HG02973 (cell line): ENCODE measurements around the gene GCG.

Experiments
- ATAC-seq: cut with Tn5 transposase; IDR thresholded peaks from one replicate; pipeline ENCODE4 v1.9.1; 2021; ENCODE audit warnings: moderate library complexity; ENCODE audit not compliant: unreplicated experiment

The GCG gene

DNA sequence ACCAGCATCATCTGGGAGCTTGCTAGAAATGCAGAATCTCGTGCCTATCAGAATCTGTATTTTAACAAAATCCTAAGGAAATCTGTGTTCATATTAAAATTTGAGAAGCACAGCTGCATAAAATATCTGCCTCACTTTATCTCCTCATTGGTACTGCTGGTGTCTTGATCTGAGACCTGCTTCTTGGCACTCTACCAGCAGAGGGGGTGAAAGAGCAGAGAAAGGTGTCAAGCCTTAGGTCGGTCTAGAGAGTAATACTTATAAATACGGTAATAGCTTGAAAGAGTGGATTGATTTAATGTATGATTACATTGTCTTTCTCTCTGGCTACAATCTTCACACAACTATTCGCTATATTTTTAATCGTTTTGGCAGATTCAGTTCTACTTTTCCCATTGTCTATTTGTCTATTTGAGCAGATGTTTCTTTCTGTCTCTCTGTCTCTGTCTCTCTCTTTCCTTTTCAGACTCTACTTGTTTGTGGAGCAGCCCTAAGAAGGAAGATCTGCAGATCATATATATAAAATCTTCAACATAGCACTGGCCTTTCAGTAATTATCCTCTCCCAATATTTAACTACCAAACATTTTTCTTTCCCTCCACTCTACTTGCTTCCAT lies 1.7 kb upstream of the GCG start:
- peak; percentile 93 for ATAC-seq

DNA sequence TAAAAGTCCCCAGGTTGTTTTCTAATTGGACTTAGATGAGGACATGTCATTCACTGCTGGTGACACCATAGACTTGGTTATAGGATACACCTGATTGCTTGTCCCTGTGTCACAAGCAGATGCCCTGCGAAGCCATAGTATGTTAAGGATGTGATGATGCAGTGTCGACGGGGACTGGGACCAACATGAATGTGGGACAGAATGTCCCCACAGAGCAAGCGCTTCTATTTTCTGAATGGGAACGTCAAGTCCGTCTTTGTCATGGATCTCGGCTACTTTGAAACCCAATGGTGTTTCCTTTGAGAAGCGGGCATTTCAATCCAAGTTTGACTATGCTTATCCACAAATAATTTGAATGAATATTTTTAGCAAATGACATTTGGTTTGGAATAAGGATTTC lies 2.1 kb downstream of the GCG start:
- no peak for ATAC-seq

DNA sequence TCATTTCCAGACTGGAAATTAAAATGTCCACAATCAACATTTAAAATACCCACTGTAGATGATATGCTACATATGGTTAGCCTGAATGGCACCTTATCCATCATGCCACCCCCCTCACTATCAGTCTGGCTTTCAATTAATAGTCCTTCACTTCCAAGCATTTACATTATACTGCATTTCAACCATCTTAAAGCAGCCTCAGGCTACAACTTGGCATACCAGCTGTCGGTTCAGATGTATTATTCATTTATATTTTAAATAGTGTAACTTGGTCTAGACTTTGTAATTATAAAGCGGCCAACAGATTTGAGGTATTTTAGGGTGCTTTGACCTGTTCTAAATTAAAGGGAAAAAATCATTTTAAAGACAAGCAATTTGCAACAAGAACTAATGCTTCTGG lies 2.6 kb downstream of the GCG start:
- ATAC-seq, result no peak

DNA sequence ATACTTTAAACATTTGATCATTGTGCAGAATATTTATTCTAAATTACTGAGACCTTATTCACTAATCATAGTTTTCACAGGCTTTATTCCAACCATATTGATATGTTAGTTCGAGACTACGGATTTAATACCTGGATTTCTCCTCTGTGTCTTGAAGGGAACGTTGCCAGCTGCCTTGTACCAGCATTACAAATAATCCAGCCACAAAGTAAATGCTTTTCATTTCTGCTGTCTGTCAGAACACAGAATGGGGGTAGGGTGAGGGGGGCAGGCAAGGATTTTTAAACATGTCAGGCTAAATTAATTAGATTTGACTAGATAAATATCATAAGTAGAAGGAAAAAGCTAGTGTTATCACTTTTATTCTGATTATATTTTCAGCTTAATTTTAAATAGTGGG lies 3.1 kb downstream of the GCG start:
- ATAC-seq, result no peak

DNA sequence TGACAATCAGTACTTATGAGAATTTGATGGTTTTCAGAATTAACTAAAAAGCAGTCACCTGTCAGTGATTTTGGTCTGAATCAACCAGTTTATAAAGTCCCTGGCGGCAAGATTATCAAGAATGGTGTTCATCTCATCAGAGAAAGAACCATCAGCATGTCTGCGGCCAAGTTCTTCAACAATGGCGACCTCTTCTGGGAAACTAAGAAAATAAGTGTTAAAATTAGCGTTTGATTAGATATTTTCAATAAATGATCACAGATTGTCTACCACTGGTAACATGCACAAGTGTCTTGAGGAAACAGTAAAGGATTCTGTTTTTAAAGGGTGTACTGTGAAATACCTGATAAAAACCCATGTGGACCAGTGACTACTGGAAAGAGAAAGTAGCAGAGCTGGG lies 8.1 kb downstream of the GCG start:
- ATAC-seq, result no peak

DNA sequence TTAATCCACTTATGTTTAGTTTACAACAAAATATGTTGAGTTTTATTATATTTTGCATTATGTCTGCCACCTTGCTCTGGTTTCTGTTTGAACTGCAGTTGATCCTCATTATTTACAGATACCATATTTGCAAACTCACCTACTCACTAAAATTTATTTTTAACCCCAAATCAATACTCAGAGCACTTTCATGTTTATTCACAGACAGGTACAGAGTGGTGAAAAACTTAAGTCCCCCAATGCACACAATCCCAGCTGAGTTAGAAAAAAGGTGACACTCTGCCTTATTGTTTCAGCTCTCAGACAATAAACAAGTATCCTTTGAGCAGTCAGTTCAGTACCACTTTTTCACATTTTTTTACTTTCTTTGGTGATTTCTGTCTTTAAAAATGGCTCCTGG lies 13.7 kb downstream of the GCG start:
- no peak for ATAC-seq

DNA sequence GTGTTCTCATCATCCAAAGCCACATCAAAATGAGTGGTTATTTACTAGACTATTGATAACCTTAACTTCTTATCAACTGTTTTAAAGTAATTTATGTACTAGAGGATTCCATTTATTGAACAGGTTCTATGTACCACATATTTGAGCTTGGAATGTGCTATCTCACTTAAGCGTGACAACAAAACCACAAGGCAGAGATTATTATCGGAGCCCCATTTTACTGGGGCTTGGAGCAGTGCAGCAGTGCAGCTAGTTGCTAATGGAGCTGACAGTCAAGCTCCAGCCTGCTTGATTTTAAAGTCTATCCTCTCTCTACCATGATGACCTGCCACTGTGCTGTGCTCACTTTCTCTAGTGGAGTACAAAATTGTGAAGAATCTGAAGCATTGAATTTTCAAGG lies 24.6 kb downstream of the GCG start:
- ATAC-seq, result no peak

DNA sequence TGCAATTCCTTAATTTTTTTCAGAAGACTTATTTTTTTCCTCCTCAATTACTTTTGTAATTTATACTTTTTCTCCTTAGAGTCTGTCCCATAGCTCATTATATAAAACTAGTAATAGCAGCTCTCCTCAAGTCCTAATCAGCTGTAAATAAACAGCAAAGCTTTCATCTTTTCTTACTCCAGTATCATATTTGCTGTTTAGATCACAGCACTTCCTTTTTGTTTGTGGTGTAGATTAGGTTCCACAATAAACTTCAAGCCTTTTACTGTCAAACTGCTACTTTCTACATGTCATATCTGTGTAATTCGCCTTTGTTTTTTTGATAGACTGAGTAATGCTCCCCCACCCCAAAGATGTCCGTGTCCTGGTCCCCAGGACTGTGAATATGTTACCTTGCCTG lies 25.5 kb downstream of the GCG start:
- ATAC-seq, result peak; percentile 18

DNA sequence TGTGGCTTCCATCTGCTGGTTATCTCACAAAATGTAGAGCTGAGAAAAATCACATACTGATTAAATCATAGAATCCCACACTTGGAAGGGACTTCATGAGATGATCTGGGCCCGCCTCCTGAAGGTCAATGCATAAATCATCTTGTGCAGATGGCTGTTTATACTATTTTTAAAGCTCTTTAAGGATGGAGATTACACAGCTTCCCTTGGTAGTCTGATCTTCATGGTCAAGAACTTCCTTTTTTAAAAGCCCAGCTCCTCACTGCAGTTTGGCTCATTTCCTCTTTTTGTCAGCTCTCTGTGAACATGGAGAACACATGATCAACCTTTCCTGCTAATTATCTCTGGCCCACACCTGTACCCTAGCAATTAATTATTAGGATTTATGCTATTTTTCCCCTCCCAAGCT lies 25.9 kb downstream of the GCG start:
- peak; percentile 87 for ATAC-seq

DNA sequence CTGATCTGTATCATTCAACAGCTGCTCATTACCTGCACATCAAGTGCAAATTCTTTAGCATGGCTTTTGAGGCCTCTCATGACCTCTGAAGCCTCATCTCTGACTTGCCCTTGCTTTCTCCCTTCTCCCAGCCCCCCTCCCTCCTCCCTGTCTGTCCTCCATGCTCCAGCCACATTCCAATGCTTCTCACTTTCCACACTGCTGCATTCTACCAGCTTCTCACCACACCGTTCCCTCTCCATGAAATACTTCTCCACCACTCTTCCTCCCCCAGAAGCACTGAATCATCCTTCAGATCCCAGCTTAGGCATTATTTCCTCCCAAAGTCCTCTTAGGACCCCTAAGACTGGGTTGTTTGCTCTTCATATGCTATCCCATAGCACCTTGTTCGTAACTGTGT lies 26.9 kb downstream of the GCG start:
- ATAC-seq, result no peak

DNA sequence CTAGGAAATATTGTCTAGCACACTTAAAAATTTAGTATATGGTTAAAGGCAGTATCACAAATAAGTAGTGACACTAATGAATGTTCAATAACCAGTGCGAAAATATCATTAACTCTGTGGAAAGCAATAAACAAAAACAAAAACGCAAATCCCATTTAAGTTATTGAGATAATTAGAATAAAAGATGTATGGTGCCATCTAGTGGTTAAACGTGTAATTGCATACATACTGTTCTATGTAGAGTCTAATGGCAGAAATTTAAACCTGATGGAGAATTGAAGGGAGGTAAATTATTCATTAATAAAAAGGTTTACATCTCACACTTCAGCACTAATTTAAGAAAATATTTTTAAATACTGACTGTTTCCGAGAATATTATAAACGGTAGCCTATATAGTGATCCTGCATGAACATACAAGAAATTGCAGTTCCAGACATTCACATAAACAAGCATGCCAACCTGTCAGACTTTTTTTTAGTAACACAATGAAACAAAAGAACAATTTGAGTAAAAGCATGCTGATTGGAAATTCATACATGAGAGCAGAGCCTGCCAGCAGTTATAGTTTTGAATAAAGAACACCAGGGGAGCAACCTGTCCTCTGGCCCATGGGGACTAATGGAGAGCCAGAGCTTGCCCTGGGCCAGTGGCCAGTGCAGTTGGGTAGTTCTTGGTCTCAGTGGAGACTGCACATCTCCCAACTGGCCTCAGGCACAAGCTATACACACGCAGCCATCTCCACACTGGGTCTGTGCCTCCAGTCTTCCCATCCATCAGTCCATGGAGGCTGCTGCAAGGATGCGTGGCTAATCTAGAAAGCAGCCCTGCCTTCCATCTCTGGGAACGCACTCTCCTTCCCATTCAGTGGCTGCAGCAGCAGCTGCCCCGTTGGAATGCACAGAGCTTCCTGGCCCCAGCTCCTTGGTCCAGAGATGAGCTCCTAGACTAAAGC lies 28.0 kb downstream of the GCG start:
- peak; percentile 38 for ATAC-seq

DNA sequence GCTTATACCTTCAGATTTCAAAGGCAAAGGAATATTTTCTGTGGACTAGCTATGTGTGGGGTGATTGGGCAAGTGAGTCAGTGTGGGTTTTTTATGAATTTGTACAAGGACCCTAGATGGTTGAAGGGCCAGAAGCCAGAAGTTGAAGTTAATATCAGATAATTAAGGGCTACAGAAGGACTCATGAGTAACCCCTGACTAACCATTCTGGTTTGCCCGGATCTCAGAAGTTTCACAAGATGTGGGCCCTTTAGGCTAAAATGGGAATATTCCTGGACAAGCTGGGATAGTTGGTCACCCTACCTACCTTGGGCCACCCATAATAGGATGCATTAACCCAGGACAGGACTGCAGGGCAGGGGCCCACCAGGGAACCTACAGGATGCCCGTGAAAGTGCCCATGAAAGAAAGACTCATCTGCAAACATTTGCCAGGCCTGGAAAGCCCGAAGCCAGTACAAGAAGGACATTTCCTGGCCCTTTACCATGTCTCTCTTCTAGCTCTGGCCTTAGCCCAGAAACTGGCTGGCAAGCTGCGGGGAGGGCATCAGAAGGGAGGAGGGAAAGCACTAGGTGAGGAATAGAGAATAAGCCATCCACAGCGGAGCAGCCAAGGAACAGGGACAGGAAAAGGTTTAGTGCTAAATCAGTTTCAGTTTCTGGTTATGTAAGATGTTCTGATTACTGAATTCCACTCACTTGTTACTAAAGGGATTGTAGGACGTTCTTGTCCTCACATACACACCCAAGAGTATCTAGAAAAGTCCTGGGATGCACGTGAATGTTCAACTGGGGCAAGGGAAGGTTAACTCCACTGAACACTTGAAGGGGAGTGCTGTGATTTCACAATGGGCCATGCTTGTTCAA lies 33.6 kb downstream of the GCG start:
- ATAC-seq, result no peak

DNA sequence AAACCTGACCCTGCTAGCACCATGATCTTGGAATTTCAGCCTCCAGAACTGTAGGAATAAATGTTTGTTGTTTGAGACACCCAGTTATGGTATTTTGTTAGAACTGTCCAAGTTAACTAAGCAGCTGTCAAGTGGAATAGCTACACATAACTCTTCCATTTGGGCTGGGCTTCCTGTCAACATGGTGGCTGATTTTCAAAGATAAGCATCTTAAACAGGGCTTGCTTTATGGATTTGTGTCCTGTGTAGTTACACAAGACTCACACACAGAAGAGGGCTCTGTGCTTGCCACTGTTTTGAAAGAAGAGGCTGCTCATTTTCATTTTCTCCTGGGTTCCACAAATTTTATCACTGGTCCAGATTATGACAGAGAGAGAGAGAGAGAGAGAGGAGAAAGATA lies 35.7 kb downstream of the GCG start:
- no peak for ATAC-seq

DNA sequence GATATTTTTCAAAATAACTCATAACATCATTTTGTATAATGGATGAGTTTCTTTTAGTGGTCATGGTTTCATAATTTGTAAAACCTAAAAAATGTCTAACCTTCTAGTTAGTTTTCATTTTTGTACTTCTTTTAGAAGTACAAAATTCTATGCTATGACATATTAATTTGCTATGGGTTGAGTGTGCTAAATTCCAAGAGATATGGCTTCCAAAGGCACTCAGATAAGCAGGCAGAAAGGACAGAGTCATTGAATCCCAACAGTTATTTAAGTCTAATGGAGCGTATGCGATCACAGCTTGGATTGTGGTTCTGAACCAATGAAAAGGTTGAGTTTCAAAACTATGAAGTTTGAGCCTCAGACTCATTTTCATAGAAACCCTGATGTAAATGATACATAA lies 37.0 kb downstream of the GCG start:
- ATAC-seq, result no peak

DNA sequence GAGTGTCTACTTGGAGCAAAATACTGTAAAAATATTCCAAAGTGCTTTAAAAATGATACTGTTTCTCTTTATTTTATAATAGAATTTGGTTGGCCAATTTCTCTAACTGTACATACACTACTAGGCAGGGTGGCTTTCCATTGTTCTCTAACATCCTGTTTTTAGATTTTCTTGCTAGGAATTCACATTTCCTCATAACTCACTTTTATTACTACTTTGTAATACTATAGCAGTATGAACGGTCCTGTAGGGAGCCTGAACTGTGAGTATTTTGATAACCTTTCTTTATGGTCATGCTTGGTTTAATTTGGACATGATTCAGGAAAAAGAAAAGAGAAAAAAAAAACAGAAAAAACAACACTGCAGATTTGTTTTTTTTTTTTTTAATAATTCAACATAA lies 37.8 kb downstream of the GCG start:
- ATAC-seq, result no peak

DNA sequence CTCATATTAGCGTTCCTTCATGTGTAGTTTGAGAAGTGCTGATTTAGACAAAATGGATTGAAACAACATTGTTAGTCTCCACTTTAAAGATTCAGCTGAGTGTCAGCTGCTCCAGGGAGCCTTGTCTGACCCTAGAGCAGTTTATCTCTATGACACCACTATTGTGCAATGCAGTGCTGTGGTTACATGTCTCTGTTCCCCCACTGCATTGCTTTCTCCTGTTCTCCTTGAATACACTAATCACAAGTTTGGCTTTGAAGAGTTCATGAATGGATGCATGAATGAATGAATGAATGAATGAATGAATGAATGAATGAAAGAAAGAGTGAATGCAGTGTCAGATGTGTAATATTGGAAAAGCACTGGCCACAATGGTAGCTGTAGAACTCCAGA lies 38.3 kb downstream of the GCG start:
- no peak for ATAC-seq

DNA sequence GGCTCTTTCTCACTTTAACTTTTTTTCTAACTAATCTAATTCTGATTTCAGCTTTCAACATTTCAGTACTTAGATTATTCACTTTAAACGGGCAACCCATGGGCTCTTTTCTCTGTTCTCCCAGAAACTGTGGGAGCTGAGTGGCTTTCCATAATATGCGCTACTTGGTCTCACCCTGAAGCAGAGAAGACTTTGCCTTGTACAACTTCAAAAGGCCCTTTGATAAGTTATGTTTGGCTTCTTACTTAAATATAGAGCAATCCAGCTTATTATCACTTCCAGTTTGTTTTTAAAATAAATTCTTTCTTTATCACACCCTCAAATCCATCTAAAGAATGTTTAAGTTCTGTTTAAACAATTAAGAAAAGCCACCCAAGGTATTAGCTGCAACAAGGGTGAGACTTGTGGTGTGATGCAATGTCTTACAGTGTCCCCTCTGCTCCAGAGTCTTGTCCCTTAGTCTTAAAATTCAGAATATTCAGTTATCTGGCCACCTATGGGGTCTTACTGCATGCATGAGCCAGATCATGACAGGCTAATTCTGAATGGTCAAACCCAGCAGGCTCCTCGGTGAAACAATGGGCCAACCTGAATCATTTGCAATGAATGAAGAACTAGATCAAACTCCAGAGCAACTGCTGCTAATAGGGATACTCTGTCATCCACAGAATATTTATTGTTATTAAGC lies 38.8 kb downstream of the GCG start:
- ATAC-seq, result no peak

DNA sequence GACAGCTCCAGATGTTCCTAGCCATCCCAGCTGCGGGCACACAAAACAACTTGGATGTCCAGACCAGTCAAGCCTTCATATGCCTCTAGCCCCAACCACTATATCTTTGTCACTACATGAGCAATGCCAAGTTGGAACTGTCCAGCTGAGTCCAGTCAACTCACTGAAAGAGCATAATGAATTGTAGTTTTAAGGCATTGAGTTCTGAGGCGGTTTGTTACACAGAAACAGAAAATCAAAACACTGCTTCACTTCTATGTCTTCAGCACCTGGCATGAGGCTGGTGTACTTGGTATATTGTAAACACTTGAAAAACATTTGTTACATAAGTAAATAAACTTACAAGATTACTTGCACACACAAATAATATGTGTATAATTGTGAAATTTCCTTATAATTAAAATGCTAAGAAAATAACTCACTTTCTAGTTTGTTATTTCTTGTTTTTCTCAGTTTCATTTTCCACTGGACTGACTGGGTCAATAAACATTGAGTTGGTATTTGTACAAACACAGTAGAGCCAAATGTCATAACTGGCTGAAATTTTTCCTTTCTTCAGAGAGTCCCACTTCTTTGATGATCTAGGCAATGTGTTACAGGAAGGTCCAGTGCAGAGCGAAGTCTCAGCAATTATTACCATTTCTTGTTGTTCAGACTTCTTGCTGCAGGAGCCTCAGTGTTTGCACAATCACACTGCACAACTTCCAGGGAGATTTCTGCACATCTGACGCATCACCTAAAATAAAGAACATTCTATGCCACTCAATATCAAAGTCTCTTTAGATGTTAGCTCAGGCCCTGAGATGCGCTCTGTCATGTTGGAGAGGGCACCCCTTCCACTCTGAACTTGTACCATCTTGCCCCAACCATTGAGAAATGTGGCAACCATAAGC lies 39.8 kb downstream of the GCG start:
- no peak for ATAC-seq

DNA sequence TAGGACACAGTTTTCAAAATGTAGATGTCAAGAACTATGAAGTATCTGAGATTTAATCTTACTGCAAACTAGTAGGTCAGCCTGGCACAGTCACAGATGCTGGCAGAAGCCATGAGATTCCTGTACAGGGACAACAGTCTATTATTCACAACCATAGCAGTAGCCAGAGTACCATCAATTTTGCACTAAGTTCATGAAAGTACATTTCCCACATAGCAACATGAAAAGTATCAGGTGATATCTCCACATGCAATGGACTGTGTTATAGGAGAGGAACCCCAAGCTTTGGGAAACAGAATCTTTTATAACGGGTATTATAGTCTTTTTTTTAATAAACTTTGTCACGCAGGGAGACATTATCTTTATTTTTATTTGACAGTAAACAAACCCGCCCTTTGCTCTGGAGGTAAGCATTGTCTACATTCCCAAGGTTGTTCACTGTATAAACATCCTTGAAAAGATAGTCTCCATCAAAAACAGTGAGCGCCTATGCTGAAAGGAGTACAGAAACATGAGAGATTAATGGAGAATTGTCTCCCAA lies 44.6 kb downstream of the GCG start:
- ATAC-seq, result no peak

DNA sequence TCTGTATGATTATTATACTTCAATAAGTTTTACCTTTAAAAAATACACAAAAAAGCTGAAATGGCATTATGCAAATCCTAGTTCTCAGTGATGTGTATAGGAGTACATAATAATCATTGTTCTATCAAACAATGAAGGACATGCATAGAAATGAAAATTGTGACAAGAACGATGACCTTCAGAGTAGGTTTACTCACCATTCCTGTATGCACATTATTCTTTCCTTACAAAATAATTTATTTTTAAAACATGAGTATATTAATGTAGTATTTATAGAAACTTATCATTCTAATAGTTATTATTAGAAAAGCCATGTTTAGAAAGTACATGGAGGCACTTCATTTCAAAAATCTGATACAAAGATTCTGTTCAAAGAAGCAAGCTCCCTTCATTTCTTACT lies 45.3 kb downstream of the GCG start:
- no peak for ATAC-seq
